Measurements from ENCODE around the gene HPCAL1.

Gene HPCAL1

GRCh38 chr2:10406491-10407188 lies 103.9 kb downstream of the HPCAL1 start:
- TF ChIP-seq EP300 (IDR thresholded peaks at IDR 0.05; ENCODE audit: borderline replicate concordance) (no peak), RAD21 (IDR thresholded peaks at IDR 0.05; ENCODE audit: low read depth) (no peak)
- TF ChIP-seq, protein P1, sequence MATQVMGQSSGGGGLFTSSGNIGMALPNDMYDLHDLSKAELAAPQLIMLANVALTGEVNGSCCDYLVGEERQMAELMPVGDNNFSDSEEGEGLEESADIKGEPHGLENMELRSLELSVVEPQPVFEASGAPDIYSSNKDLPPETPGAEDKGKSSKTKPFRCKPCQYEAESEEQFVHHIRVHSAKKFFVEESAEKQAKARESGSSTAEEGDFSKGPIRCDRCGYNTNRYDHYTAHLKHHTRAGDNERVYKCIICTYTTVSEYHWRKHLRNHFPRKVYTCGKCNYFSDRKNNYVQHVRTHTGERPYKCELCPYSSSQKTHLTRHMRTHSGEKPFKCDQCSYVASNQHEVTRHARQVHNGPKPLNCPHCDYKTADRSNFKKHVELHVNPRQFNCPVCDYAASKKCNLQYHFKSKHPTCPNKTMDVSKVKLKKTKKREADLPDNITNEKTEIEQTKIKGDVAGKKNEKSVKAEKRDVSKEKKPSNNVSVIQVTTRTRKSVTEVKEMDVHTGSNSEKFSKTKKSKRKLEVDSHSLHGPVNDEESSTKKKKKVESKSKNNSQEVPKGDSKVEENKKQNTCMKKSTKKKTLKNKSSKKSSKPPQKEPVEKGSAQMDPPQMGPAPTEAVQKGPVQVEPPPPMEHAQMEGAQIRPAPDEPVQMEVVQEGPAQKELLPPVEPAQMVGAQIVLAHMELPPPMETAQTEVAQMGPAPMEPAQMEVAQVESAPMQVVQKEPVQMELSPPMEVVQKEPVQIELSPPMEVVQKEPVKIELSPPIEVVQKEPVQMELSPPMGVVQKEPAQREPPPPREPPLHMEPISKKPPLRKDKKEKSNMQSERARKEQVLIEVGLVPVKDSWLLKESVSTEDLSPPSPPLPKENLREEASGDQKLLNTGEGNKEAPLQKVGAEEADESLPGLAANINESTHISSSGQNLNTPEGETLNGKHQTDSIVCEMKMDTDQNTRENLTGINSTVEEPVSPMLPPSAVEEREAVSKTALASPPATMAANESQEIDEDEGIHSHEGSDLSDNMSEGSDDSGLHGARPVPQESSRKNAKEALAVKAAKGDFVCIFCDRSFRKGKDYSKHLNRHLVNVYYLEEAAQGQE (IDR thresholded peaks at IDR 0.05; ENCODE audit: low read depth): no peak

DNA sequence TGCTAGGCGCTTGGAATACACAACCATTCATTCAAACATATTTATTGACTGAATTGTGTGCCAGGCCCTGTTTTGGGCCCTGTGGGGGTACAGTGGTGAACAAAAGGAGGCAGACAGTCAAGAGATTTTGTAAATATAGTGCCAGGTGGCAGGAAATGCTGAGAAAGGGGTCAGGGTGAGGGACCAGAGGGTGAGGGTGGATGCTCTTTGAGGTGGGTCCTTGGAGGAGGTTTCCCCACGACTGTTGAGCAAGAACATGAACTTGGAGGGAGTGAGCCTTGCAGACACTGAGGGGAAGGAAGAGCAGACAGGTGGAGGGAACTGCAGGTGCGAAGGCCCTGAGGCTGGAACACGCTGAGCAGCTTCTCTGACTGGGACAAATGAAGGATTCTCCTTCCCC lies 104.7 kb downstream of the HPCAL1 start:
- TF ChIP-seq EP300 (IDR thresholded peaks at IDR 0.05; ENCODE audit: borderline replicate concordance) (no peak), EGR1 (IDR thresholded peaks at IDR 0.05) (no peak), CEBPB (IDR thresholded peaks at IDR 0.05) (no peak), TCF12 (IDR thresholded peaks at IDR 0.05; ENCODE audit: low read depth) (no peak), YY1 (IDR thresholded peaks at IDR 0.05; ENCODE audit: low read depth) (no peak), RAD21 (IDR thresholded peaks at IDR 0.05; ENCODE audit: low read depth) (no peak), TAF1 (IDR thresholded peaks at IDR 0.05; ENCODE audit: low read depth) (no peak), NFIC (IDR thresholded peaks at IDR 0.05) (no peak)

DNA sequence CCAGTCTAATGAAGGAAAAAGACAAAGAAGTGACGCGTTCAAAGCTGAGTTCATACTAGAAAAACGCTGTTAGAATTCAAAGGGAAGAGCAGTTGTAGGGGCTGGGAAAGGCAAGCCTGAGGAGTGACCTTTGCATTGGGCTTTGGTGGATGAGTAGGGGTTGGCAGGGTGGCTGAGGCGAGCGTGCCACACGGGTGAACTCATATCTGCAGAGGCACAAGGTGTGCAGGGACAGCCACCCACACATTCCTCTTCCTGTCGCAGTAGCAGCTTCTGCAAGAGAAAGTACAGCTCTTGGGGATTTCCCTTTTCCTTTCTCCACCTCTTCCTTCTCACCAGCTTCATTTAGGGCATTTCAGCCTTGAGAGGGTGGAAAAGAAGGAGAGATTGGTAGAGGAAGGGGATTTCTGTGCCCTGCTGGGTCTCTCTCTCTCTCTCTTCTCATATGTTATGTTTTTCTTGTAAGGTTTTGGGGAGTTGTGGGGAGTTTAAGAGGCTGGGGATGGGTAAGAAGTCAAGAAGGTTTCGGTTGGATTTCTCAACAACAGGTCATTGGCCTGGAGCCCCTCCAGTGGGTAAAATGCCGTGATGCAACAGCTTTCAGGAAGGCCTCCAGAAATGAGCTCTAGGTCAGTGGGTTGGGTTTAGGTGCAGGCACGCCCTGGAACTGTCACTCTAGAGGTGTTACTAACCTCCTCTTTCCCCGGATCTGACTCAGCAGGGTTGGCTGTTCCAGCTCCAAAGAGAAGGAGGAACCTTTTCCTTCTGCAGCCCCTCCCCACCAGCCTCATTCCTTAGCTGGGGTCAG lies 105.3 kb downstream of the HPCAL1 start:
- peak; percentile 83 for TF ChIP-seq CEBPB (IDR thresholded peaks at IDR 0.05)
- 0 out of 2 replicates have a peak, but pooled peaks have one; percentile 6 for TF ChIP-seq RAD21 (IDR thresholded peaks at IDR 0.05; ENCODE audit: low read depth)
- no peak for TF ChIP-seq TEAD4 (IDR thresholded peaks at IDR 0.05)

- TF ChIP-seq, protein P2, sequence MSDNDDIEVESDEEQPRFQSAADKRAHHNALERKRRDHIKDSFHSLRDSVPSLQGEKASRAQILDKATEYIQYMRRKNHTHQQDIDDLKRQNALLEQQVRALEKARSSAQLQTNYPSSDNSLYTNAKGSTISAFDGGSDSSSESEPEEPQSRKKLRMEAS (IDR thresholded peaks at IDR 0.05): peak; percentile 96
- no peak for TF ChIP-seq EGR1 (IDR thresholded peaks at IDR 0.05)
- no peak for TF ChIP-seq ZBTB7A (IDR thresholded peaks at IDR 0.05; ENCODE audit: low read depth)
- TF ChIP-seq USF1 (IDR thresholded peaks at IDR 0.05): peak; percentile 76
- TF ChIP-seq RAD21 (IDR thresholded peaks at IDR 0.05; ENCODE audit: low read depth): peak; percentile 98
These were observed 106.2 kb downstream of the HPCAL1 start for GRCh38 chr2:10408649-10409579.

DNA sequence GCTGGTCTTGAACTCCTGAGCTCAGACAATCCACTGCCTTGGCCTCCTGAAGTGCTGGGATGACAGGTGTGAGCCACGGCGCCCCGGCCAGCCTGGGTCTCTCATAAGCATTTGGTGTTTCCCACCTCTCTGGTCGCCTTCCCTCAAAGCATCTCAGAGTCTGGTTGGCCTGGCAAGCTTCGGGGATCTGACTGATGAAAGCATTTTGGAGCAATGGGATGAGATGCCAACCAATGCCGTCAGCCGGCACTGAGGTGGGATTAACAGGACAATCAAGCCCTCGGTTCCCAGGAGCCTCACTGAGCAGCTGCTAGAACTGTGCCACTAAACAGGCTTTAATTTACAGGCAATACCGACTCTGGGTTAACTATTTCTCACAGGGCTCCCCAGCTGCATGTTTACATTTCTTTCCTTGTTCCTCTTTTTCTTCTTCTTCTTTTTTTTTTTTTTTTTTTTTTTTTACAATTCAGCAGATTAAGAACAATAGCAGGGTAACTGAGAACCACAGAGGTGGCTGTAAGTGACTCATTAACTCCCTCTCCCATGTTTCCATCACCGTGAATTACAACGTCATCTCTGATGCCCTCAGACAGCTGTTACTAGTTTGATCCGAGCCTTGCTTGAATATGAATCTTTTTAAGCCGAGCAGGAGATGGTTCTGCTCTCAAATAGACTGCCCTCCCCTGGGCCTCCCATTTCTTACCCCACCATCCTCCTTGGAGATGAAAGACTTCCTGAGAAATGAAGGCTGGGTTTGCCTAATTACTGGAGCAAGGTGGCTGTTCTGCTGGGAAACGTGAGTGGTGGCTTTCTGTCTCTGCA lies 107.5 kb downstream of the HPCAL1 start:
- no peak for TF ChIP-seq TEAD4 (IDR thresholded peaks at IDR 0.05)
- TF ChIP-seq TCF12 (IDR thresholded peaks at IDR 0.05; ENCODE audit: low read depth): no peak
- no peak for TF ChIP-seq FOXM1 (IDR thresholded peaks at IDR 0.05; ENCODE audit: borderline replicate concordance, low read depth)
- no peak for TF ChIP-seq USF1 (IDR thresholded peaks at IDR 0.05)
- TF ChIP-seq YY1 (IDR thresholded peaks at IDR 0.05; ENCODE audit: low read depth): no peak
- no peak for TF ChIP-seq NFIC (IDR thresholded peaks at IDR 0.05)
- no peak for TF ChIP-seq CEBPB (IDR thresholded peaks at IDR 0.05)
- TF ChIP-seq ZBTB7A (IDR thresholded peaks at IDR 0.05; ENCODE audit: low read depth): no peak

GRCh38 chr2:10410823-10411437 lies 108.2 kb downstream of the HPCAL1 start:
- peak; percentile 47; the same call in 1 of the 2 replicates for TF ChIP-seq NFIC (IDR thresholded peaks at IDR 0.05)
- TF ChIP-seq RAD21 (IDR thresholded peaks at IDR 0.05; ENCODE audit: low read depth): no peak

DNA sequence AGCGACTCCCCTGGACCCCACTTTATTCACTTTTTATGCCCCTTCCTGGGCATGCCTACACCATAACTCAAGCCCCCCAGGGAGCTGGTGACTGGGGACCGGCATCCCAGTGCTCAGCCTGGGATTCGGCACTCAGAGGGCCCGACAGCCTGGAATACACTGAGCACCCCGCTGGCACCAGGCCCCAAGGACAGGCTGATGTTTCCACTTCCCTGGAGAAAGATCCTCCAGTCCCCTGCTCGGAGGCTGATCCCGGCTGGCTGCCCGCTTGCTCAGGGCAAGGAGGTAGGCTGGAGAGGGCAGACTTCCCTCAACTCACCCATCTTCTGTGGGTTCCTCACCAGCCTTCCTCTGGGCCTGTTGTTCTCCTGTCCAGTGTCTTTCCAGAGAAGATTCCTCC lies 108.9 kb downstream of the HPCAL1 start:
- TF ChIP-seq TCF12 (IDR thresholded peaks at IDR 0.05; ENCODE audit: low read depth) (no peak), CEBPB (IDR thresholded peaks at IDR 0.05) (no peak), RAD21 (IDR thresholded peaks at IDR 0.05; ENCODE audit: low read depth) (no peak), USF1 (IDR thresholded peaks at IDR 0.05) (no peak), EP300 (IDR thresholded peaks at IDR 0.05; ENCODE audit: borderline replicate concordance) (no peak), TEAD4 (IDR thresholded peaks at IDR 0.05) (no peak), EGR1 (IDR thresholded peaks at IDR 0.05) (no peak), FOXM1 (IDR thresholded peaks at IDR 0.05; ENCODE audit: borderline replicate concordance, low read depth) (no peak), YY1 (IDR thresholded peaks at IDR 0.05; ENCODE audit: low read depth) (no peak), TAF1 (IDR thresholded peaks at IDR 0.05; ENCODE audit: low read depth) (no peak), CREB1 (IDR thresholded peaks at IDR 0.05; ENCODE audit: low read depth) (no peak), NFIC (IDR thresholded peaks at IDR 0.05) (no peak)
- TF ChIP-seq, protein P1 (IDR thresholded peaks at IDR 0.05; ENCODE audit: low read depth): no peak
